AG20443 (cell line): Measurements from ENCODE around the gene CSRNP3.
"Not testable (repeated sequence)": the region's sequence is repeated elsewhere in the genome, so short reads cannot be mapped to it uniquely, and the experiment has no call there.

Experiments
- DNase-seq: peaks from one replicate; pipeline ENCODE4 v3.0.0; 2012; ENCODE audit warnings: low spot score, mixed read lengths

The CSRNP3 gene

DNA sequence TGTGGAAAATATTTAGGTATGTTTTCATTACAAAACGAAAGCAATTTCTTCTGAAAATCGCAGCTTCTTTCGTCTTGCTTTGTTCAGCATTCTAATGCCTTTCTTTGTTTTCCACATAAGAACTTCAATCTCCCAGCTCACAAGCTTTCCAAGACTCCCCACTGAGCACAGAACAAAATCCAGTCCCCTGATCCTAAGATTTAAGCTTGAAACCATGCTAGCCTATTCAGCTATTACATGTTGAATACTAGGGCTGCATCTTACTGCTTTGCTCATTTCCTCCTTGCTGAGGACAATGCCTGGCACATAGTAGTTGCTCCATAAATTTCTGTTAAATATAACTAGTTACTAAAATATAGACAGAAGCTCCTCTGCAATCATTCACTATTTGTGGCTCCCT lies 163.9 kb downstream of the CSRNP3 start:
- DNase-seq: no peak

DNA sequence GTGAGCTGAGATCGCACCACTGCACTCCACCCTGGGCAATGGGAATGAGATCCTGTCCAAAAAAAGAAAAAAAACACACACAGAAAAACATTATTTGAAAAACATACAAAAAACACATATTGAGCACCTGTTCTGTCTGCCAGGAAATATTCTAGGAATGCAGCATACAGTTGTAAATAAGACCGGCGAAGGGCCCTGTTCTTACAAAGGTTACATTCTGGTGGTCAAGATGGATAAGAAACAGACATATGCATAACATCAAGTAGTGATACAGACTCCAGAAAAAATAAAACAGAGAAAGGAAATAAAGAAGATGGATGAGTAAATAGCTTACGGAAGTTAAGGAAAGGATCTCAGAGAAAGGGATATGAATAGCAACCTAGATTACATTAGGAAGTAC lies 164.8 kb downstream of the CSRNP3 start:
- DNase-seq: no peak

- DNase-seq: no peak
Observed at GRCh38 chr2:165634855-165635254, 165.4 kb downstream of the CSRNP3 start.

DNA sequence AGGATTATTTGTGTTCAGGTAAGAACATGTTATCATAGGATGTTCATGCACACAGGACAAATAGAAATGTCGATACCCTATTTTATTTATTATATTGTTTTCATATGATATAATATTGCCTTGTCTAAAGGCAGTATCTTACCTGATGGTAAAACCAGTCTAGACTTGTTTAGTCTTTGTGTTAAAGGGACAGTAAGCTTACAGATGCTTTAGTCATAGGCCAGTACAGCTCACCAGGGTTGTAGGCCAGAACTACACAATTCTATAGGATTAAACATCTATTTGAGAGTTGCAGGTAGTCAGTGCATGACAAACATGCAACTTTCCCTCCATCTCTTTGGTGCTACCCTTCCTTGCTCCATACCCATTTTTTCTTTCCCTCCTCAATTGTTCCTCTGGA lies 166.0 kb downstream of the CSRNP3 start:
- no peak for DNase-seq

DNA sequence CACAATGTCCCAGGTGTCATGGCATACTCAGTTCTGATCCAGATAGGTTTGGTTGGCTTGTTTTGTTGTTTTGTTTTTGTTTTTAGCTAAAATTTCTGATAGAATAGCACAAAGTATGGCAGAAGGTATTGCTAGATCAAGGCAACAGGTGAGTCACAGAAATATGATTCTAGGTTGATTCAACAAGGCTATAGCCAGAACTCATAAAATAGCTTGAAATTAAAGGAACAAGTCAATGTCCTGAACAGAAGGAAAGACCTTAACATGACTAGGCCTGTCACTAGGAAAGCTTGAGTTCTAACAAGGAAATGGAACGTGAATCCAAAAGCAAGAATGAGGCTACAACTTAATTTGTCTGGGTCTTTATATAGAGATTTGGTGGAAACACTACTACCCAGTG lies 167.5 kb downstream of the CSRNP3 start:
- DNase-seq: no peak

GRCh38 chr2:165637396-165637795 lies 167.9 kb downstream of the CSRNP3 start:
- DNase-seq: no peak

DNA sequence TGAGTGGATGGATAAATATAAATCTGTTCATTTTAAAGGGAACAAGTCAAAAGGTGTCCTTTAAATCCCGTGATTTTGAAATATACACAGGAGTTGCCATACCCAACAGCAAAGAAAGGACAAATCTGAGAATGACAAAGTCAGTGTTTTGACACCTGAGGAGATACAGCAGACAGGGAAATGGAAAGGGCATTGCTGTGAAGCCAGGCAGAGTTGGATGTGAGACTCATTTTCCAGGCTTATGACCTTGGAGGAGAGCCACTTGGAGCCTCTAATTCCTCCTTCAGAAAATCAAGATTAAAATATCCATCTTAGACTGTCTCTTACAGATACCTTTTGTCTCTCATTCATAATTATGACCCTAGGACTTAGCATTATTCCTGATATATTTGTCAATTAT lies 170.0 kb downstream of the CSRNP3 start:
- no peak for DNase-seq

DNA sequence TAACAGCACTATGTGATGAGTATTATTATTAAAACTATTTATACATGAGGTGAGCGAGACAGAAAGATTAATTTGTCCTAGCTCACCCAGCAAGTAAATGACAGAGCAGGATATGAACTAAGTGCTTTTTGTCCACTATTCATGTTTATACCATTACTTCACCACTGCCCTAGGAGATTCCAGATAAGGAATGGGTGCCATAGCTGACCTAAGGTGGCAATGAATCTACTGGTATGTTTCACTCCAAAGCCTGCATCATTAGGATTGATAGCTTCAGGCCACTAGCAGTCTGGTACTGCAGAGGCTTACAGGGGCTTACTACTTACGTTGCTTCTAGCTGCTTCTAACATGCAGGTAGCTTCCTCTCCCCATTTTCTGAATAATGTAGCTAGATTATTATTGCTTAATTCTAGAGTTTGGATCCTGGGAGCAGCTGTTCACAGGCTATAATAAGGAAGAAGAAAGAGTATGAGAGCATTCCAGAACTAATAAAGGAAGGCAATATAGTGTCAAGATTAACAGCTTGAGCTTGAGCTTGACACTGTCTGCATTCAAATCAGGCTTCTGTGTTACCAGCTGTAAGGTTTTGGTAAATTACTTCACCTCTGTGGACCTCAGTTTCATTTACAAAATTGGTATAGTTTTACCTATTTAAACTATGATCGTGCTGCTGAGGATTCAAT lies 170.9 kb downstream of the CSRNP3 start:
- no peak for DNase-seq

DNA sequence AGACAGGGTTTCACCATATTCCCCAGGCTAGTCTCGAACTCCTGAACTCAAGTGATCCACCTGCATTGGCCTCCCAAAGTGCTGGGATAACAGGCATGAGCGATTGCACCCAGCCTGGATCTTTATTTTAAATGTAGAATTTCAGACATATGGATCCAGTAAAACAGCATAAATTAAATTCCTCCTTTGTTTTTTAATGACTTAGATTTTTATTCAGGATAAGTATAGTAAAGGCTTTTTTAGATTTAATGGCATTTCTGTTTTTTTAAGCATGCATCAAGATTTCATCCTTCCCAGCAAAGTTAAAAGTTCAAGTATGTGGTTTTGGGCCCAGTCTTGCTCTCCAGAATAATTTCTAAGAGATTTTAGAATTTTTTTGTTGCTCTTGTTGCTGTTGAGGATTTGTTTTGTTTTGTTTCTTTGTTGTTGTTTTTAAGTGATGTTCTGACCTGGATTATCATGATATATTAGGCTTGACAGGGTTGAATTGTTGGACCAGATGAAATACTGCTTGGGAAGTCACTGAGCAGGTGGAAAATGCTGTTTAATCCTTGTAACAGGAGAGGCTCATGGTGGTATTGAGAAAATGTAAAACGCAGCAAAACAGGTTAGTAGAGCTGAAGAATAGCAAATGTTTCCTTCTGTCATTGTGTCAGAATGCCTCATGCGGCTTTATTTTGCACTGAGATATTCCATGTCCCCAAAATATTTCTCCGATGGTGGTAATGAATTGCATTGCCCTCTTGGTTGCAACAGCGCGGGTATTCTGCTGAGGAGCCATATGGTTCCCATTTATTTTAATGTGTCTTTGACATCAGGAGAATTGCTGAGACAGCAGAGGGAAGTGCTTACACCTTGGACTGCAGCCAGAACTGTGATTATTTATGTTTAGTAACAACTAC lies 176.7 kb downstream of the CSRNP3 start:
- peak; percentile 10 for DNase-seq

DNA sequence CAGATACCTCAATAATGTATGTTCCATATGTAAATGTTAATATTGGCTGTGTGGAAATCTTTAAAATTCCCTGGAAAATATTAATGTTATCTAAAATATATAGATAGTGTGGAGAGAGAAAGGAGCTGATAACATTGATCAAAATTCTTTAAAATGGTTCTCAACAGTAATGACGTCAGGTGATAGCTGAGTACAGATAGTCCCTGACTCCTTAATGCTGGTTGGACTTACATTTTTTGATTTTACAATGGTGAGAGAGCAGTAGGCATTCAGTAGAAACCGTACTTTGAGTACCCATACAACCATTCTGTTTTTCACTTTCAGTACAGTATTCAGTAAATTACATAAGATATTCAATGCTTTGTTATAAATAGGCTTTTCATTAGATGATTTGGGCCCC lies 177.9 kb downstream of the CSRNP3 start:
- DNase-seq: no peak

GRCh38 chr2:165648801-165649200 lies 179.3 kb downstream of the CSRNP3 start:
- no peak for DNase-seq

DNA sequence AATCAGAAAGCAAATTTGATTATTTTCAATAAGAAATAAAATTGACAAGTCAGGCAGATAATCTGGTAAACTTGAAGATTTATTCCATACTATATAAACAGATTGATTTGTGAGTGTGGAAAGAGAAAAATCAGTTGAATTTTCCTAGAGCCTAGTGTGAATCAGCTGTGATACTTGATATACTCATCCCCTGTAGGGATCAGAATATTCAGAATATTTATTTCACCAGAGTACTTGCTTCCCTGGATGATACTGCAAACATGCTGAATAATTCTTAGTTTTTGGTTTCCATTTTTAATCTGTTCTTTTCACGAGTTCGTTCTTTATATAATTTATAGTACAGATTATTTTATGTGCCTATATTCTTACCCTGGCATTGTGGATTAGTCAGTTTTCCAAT lies 181.7 kb downstream of the CSRNP3 start:
- no peak for DNase-seq

GRCh38 chr2:165655661-165656060 lies 186.2 kb downstream of the CSRNP3 start:
- no peak for DNase-seq

- DNase-seq: no peak
Observed at GRCh38 chr2:165660361-165660760, 190.9 kb downstream of the CSRNP3 start.

GRCh38 chr2:165662720-165663119 lies 193.2 kb downstream of the CSRNP3 start:
- no peak for DNase-seq

GRCh38 chr2:165665614-165666013 lies 196.1 kb downstream of the CSRNP3 start:
- no peak for DNase-seq

DNA sequence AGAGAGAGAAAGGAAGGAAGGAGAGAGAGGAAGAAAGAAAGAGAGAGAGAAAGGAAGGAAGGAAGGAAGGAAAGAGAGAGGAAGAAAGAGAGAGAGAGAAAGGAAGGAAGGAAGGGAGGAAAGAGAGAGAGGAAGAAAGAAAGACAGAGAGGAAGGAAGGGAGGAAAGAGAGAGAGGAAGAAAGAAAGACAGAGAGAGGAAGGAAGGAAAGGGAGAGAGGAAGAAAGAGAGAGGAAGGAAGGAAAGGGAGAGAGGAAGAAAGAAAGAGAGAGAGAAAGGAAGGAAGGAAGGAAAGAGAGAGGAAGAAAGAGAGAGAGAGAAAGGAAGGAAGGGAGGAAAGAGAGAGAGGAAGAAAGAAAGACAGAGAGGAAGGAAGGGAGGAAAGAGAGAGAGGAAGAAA lies 196.6 kb downstream of the CSRNP3 start:
- not testable (repeated sequence) for DNase-seq

GRCh38 chr2:165666605-165667004 lies 197.1 kb downstream of the CSRNP3 start:
- no peak for DNase-seq

GRCh38 chr2:165667375-165667774 lies 197.9 kb downstream of the CSRNP3 start:
- no peak for DNase-seq

DNA sequence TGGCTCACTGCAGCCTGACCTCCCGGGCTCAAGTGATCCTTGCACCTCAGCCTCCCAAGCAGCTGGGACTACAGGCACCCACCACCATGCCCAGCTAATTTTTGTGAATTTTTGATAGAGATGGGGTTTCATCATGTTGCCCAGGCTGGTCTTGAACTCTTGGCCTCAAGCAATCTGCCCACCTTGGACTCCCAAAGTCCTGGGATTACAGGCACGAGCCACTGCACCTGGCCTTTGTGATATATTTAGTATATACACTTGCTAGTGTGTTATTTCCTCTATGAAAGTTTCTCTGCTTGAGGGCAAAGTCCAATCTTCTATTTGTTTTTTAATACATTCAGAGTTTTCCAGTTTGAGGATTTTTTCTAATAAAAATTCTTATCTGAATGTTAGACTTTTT lies 205.3 kb downstream of the CSRNP3 start:
- no peak for DNase-seq

- DNase-seq: no peak
Observed at GRCh38 chr2:165675551-165675968, 206.1 kb downstream of the CSRNP3 start.

- DNase-seq: no peak
Observed at GRCh38 chr2:165678882-165679281, 209.4 kb downstream of the CSRNP3 start.

DNA sequence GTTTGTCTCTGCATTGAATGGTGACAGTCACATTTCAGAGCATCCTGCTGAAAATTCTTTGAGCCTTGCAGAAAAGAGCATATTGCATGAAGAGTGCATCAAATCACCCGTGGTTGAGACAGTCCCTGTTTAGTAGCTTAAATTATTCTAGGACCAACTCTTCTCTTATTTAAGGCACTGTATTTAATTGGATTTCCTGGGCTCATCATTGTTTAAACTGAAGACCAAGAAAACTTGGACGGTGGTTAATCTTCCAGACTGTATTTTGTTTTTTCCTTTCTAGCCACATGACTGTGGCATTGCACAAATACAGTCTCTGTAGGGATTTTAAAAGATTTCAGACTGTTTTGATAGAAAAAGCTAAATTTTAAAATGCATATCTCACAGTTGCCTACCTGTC lies 210.1 kb downstream of the CSRNP3 start:
- DNase-seq: no peak

GRCh38 chr2:165681841-165682240 lies 212.3 kb downstream of the CSRNP3 start:
- no peak for DNase-seq
